Femur (tissue), 1 donor: Measurements from ENCODE around the gene MMP2.

Source experiments
- DNase-seq: peaks from one replicate; pipeline ENCODE4 v3.0.0-alpha.2; 2017

Gene MMP2

DNA sequence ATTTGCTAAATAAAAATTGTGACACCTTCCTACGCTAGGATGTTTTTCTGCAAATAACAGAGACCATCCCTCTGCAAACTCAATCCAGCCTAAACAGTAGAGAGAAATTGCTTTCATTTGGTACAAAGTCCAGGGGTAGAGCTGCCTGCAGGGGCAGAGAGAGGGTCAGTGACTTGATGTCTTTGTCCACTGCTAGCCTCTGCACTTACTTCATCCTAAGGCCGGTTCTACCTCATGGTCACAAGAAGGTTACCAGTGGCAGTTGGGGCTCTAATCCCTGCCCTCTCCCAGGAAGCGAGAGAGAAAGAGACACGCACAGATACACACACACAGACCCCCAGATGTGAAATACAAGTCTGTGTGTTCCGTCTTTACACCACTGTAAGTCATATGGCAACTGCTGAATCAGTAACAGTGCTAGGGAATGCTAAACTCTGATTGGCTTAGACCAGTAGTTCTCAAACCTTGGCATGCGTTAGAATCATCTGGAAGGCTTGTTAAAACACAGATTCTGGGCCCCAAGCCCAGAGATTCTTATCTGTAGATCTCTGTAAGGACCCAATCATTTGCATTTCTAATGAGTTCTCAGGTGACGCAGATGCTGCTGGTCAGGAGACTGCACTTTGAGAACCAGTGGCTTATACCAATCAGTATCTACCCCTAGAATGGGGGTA lies 16.8 kb downstream of the MMP2 start:
- DNase-seq: no peak

DNA sequence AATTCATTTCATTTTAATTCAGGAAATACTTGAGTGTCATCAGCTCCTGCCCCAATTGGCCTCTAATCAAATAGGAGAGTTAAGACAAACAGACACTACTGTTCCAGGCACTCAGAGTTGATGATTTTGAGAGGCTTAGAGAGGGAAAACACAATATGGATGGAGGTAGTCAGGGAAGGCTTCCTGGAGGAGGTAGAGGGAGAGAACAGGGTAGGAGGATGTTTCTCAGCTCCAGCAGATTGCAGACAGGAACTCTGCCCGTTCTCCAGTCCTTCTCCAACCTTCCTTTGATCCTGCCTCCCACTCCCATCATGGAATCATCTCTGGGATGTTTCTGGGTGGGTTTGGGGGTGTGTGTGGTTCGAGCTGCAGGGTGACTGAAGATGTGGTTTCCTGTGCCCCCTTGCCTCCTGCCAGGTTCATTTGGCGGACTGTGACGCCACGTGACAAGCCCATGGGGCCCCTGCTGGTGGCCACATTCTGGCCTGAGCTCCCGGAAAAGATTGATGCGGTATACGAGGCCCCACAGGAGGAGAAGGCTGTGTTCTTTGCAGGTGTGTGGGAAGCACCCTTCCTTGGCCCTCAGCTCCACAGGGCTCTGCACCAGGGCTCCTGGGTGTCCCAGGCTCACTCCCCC lies 17.6 kb downstream of the MMP2 start:
- no peak for DNase-seq

- no peak for DNase-seq
These were observed 18.6 kb downstream of the MMP2 start for GRCh38 chr16:55497558-55497957.

DNA sequence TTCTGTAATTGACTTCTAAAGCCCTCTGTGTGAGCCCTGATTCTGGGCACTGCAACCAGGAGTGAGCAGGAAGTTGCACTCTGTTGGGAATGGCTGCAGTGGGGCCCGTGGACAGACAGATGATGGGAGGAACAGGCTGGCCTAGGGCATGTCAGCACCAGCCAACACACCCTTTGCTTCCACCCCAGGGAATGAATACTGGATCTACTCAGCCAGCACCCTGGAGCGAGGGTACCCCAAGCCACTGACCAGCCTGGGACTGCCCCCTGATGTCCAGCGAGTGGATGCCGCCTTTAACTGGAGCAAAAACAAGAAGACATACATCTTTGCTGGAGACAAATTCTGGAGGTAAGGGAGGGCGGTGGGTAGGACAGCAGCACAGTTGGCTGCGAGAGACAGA lies 19.1 kb downstream of the MMP2 start:
- DNase-seq: no peak

DNA sequence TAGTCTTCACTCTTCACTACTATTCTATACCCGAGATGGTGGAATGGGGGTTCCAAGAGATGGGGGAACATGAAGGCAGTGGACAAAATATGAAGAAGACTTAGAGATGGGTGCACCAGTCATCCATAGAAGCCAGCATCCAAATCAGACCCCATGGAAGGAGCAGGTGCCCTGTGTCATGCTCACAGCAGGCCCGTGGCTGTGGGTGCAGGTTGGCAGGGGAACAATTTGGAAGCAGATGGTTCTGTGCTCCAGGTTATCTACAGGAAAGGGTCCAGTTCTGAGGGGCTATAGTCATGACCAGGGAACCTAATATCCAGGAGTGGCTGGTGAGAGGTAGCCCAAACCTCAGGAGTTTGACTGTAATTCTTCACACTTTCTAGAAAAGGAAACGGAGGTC lies 20.3 kb downstream of the MMP2 start:
- DNase-seq: no peak

GRCh38 chr16:55499951-55500529 lies 21.0 kb downstream of the MMP2 start:
- DNase-seq: peak; percentile 76

GRCh38 chr16:55500530-55501011 lies 21.6 kb downstream of the MMP2 start:
- DNase-seq: peak; percentile 83

DNA sequence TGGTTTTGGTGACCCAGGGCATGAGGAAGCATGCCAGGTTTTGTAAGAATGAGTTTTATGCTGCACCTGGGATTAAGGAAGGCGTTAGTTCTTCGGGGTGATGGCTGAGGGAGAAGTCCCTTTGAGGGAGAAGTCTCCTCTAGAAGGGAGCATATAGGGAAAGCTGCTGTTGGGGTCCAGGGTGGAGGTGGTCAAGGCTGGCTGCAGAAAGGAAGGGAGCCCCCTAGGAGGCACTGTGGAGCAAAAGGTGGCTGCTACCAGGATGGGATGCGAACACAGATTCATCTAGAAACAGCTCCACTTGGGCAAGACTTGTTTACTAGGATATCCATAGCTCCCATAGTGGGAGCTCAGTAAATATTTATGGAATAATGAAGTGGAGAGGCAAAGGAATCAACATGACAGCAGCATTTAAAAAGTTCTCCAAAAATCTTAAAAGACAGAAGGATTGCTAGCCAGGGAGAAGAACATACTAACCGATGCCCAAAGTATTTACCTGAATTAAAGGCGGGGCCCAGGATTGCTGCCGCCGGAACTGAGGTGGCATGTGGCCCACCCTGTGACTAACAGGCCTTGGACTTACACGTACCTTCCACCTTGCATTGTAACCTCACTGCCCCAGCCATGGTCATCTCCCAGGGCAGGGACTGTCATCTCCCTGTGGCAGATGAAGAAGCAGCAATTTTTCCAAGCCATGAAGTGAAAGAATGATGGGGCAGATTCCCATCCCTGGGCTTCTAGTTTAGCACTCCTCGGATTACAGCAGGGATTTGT lies 22.7 kb downstream of the MMP2 start:
- no peak for DNase-seq

DNA sequence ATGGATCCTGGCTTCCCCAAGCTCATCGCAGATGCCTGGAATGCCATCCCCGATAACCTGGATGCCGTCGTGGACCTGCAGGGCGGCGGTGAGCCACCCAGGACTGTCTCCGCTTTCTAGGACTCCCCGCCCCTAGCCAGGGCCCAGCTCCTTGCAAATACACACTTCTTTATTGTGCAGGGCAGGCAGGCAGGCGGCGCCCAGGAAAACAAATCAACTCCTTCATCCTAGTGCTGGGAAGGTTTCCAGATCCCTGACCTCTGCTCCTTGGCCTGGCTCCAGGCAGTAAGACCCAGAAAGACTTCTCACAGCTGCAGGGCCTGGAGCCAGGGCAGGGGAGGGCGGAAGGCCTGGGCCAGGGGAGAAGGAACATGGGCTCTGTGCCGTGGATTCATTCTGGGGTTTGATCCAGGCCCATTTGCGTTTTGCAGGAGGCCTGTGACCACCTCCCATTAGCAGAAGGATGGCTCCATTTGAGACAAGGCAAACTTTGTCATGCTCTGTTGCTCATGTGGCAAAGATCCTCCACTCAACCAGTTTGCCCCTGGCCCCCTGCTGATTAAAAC lies 23.9 kb downstream of the MMP2 start:
- DNase-seq: peak; percentile 94

DNA sequence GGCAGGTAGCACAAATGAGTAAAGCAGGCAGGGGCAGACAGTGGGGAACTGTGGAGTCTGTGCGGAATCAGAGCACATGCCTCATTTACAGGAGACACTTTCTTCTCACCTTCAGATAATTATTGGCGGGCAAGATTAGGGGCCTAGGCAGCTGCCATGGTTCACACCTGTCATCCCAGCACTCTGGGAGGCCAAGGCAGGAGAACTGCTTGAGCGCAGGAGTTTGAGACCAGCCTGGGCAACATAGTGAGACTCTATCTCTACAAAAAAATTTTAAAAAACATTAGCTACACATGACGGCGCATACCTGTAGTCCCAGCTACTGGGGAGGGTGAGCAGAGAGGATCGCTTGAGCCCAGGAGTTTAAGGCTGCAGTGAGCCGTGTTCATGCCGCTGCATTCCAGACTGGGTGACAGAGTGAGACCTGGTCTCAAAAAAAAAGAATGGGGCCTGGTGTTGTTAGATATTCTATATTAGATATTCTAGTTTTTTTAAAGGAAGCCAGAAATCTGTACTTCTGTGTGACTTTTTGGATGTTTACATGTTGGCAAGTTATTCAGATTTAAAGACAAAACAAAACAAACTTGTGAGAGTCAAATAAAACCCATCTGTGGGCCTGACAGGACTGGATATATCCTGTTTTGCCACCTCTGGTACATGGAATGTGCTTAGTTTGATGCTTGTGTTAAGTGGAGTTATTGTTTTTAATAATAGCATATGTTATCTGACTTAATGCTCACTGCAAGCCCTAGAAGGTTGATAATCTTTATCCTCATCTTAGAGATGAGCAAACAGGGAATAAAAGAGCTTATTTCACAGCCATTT lies 24.9 kb downstream of the MMP2 start:
- no peak for DNase-seq

DNA sequence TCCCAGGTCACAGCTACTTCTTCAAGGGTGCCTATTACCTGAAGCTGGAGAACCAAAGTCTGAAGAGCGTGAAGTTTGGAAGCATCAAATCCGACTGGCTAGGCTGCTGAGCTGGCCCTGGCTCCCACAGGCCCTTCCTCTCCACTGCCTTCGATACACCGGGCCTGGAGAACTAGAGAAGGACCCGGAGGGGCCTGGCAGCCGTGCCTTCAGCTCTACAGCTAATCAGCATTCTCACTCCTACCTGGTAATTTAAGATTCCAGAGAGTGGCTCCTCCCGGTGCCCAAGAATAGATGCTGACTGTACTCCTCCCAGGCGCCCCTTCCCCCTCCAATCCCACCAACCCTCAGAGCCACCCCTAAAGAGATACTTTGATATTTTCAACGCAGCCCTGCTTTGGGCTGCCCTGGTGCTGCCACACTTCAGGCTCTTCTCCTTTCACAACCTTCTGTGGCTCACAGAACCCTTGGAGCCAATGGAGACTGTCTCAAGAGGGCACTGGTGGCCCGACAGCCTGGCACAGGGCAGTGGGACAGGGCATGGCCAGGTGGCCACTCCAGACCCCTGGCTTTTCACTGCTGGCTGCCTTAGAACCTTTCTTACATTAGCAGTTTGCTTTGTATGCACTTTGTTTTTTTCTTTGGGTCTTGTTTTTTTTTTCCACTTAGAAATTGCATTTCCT lies 26.5 kb downstream of the MMP2 start:
- DNase-seq: no peak

DNA sequence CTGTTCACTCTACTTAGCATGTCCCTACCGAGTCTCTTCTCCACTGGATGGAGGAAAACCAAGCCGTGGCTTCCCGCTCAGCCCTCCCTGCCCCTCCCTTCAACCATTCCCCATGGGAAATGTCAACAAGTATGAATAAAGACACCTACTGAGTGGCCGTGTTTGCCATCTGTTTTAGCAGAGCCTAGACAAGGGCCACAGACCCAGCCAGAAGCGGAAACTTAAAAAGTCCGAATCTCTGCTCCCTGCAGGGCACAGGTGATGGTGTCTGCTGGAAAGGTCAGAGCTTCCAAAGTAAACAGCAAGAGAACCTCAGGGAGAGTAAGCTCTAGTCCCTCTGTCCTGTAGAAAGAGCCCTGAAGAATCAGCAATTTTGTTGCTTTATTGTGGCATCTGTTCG lies 27.1 kb downstream of the MMP2 start:
- DNase-seq: no peak

DNA sequence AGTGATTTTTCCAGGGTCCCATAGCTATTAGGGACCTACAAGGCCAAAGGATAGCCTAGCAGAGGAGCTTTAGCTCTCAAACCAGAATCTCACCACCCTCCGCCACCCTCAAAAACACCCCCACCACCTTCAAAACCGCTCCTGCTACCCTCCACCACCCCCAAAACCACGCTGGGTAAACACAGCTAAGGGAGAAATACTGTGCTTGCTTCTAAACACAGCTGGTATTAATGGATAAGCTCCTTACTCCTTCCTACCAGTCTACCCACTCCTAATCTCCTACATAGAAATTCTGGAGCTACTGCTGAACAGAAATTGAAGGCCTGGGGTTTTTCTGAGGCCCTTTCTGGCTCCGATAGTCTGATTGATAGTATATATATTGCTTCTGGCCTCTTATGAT lies 27.7 kb downstream of the MMP2 start:
- no peak for DNase-seq

DNA sequence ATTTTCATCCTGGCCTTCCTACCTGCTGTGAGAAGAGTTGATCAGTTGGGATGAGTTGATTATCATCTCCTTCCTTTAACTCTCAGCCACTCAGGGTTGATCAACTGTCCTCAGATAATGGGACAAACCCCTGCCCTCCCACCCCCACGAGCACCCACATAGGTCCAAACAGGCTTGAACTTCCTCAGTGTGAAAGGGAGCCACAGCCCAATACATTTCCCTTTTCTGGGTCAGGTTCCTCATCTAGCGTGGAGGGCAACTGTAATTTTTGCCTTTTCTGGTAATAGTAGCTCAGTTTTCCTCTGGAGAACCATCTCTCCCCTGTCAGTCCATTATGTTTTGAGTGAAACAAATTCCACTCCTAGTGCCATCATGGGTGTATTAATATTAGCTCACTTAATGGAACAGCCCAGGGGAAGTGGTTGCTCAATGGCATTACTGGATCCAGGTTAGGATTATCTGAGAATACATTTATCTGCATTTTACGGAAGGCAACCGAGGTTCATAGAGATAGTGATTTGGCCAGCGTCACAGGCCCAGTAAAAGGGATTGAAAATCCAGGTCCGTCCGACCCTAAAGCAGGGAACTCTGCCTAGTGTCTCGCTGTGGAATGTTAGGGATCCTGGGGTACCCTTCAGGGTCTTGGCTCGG lies 29.4 kb downstream of the MMP2 start:
- DNase-seq: no peak

DNA sequence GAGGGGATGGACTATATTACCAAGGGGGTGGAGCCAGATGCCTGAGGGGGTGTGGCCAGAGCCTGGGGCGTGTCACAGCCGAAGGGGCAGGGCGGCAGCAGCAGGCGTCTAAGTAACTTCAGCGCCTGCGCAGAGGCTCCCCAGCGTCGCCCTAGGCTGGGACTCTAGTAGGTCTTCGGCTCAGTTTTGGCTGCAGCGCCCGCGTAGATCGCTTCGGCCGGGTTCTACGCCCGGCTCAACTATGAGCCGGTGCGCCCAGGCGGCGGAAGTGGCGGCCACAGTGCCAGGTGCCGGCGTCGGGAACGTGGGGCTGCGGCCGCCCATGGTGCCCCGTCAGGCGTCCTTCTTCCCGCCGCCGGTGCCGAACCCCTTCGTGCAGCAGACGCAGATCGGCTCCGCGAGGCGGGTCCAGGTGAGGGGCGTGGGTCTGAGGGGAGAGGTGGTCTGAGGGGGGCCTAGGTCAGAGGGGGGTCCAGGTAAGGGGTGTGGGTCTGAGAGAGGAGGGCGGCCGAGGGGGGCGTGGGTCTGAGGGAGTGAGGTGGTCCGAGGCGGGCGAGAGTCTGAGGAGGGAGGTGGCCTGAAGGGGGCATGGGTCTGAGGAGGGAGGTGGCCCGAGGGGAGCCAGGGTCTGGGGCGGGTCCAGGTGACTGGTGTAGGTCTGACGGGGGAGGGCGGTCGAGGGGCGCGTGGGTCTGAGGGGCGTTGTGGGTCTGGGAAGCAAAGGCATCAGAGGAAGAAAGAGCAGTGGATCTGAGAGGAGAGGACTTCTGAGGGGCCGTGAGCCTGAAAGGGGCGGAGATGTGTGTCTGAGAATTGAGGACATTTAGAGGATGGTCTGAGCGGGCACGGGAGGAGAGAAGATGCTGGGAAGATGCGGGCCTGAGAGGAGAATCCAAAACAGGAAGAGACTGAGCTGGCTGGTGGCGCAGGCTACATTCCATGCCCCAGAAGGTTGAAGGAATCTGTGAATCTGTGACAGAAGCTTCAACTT lies 30.2 kb downstream of the MMP2 start, which contains the start of gene LPCAT2:
Gene LPCAT2, plus strand, starts transcription at position 132 of the 991 bp plus-strand sequence. Its CDS starts 110 bp downstream, at position 242.
- DNase-seq: peak; percentile 92

DNA sequence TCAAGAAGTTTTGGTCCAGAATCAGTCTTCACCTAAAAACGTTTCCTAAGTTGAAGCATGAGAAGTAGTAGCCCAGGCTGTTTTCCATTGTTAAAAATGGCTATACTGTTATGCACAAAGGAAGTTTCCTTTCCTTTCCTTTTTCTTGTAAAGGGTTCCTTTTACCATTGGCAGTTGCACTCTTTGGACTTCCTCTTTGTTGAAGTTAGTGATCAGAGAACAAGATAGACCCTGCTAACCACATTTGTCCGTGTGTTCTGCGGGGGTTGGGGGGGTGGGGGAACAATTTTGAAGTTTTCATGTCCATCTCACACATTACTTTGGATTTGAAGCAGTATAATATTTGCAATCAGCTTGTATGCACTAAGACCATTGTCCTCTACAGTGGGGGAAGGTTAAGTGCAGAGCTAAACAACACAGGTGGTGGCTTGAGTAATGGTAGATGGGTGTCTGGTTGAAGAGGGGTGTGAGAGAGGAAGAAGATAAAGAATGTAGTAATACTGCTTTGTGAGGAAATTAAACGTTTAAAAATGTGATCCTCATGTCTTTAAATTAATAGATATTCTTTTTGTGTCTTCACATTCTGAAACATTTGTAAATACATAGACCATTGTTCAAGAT lies 31.3 kb downstream of the MMP2 start:
- no peak for DNase-seq

- DNase-seq: no peak
These were observed 33.9 kb downstream of the MMP2 start for GRCh38 chr16:55512941-55513340.

GRCh38 chr16:55513616-55514015 lies 34.6 kb downstream of the MMP2 start:
- no peak for DNase-seq

DNA sequence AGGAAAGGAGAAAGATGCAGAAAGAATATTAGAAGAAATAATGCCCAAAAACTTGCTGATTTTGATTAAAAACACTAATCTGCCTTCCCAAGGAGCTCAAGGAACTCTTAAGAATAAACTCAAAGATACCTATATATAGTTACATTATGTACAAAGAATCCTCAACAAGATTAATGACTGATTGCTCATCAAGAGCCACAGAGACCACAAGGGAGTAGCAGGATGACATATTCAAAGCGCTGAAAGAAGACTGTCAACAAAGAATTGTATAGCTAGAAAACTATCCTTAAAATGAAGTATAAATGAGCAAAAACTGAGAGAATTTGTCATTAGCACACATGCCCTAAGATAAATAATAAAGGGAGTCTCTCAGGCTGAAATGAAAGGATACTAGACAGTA lies 36.1 kb downstream of the MMP2 start:
- no peak for DNase-seq
